Psoas muscle (tissue), 8 donors: ENCODE results near the gene ARHGEF37. TPM values are rescaled to one million over a fixed set of nuclear protein-coding genes. Genes with fewer than 3 reads are reported as not detected.

ENCODE experiments used
- ATAC-seq, 4 donors: fragments of 200-7000 bp; cut with Tn5 transposase; one replicate each; pipeline ENCODE4 v1.9.1; 2020; ENCODE audit warnings: moderate library complexity in 3 of 4, mild to moderate bottlenecking in 2 of 4
- DNase-seq, 2 donors: peaks; one replicate each; pipeline ENCODE4 v3.0.0-alpha.2; 2020
- H3K27ac ChIP-seq: fragments of 200-600 bp; one replicate; pipeline ENCODE4 v1.8.0; 2022
- H3K27me3 ChIP-seq, 3 donors: fragments of 200-600 bp in 1 of 3; one replicate each; pipeline versions ENCODE4 v1.6.1 to v1.8.0; 2013 to 2022; ENCODE audit warnings: low read length in 2 of 3, mild to moderate bottlenecking in 2 of 3, moderate library complexity in 1 of 3; ENCODE audit not compliant: insufficient read depth in 3 of 3
- H3K36me3 ChIP-seq, 2 donors: fragments of 200-600 bp in 1 of 2; one replicate each; pipeline versions ENCODE4 v1.6.1 to v1.8.0; 2013 to 2022; ENCODE audit warnings: low read depth in 1 of 2, mild to moderate bottlenecking in 1 of 2, moderate library complexity in 1 of 2; ENCODE audit not compliant: insufficient read depth in 1 of 2
- H3K4me1 ChIP-seq: fragments of 200-600 bp; one replicate; pipeline ENCODE4 v1.8.0; 2022
- H3K4me3 ChIP-seq: fragments of 200-600 bp; one replicate; pipeline ENCODE4 v1.8.0; 2022; ENCODE audit warnings: mild to moderate bottlenecking
- H3K9me3 ChIP-seq: fragments of 200-600 bp; one replicate; pipeline ENCODE4 v1.8.0; 2022
- WGBS, 3 donors: extraction: QIAGEN DNeasy Blood & Tissue Kit; methylation state at CpG; one replicate each; pipeline versions ENCODE4 v1.1.6 to v1.1.7; 2013; 5-methylcytosine and 5-hydroxymethylcytosine counted together
- intact Hi-C, 2 donors: fragments of 100-400 bp; cut with DNase I; formaldehyde crosslinking; loops; one replicate each; pipeline versions ENCODE4 v1.11.0 to v1.14.2; 2022
- polyA plus RNA-seq, 3 donors: library from polyadenylated mRNA; stranded (reverse); fragments of 200-250 nt; gene quantifications; one replicate each; pipeline ENCODE4 v1.2.3, GENCODE V29; 2013
- total RNA-seq, 4 donors: library from RNA; stranded (reverse); fragmentation: NEBNext Ultra II Directional in 2 of 4; extraction: Animal tissue kit (Norgen Biotek cat#: 25700) in 2 of 4; gene quantifications; one replicate each; pipeline versions ENCODE4 v1.2.1 to v1.2.4, GENCODE V29; 2021 to 2023
- TF ChIP-seq, protein P1 (sequence below): fragments of 200-600 bp; IDR thresholded peaks from one replicate; pipeline ENCODE4 v1.8.0; 2022; ENCODE audit warnings: antibody characterized with exemption
- donor health status: healthy with polysubstance abuse.
- donor health status: DM: no; HTN: no; CAD: no; lungs with moderate emphysema.
- donor health status: Bipolar disorder and iron deficiency.
- donor health status: healthy.
- donor health status: DM: yes; HTN: yes; CAD: no.
- donor health status: DM: no; HTN: no; CAD: no.
- donor health status: DM: no; HTN: no; CAD: no.
- donor health status: DM: yes; HTN: yes; CAD: no.

ARHGEF37 gene
- total and polyA plus RNA-seq, 7 donors = 2.3 to 29.3 (median 13.4) TPM

DNA sequence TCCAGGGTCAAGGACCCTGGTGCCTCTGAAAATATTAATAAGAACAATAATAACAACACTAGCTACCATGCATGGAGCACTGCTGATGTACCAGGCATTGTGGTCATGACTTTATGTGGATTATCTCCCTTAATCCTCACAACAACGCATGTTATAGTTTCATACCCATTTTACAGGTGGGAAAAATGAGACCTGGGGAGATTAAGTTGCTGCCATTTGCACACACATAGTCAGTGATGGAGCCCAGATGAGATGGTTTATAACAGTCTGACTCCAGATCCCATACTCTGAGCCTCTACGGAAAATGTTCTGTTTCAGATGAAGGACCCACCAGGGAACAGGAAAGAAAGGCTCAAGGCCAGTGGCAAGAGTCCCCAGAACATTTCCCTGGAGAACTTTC, 100.6 kb downstream of the ARHGEF37 start:
- Histone ChIP-seq H3K9me3 (no peaks in the 10 kb centered on the region), H3K27me3 (no peaks in the 10 kb centered on the region), H3K4me1 (peaks cover 17% of the 10 kb centered on the region), H3K36me3 (no peaks in the 10 kb centered on the region), H3K27ac (no peak overlapping the region), H3K4me3 (no peak overlapping the region)
- intact Hi-C loops = no loop called here
- DNase-seq (no peak), ATAC-seq (no peak)
- TF ChIP-seq, protein P1, sequence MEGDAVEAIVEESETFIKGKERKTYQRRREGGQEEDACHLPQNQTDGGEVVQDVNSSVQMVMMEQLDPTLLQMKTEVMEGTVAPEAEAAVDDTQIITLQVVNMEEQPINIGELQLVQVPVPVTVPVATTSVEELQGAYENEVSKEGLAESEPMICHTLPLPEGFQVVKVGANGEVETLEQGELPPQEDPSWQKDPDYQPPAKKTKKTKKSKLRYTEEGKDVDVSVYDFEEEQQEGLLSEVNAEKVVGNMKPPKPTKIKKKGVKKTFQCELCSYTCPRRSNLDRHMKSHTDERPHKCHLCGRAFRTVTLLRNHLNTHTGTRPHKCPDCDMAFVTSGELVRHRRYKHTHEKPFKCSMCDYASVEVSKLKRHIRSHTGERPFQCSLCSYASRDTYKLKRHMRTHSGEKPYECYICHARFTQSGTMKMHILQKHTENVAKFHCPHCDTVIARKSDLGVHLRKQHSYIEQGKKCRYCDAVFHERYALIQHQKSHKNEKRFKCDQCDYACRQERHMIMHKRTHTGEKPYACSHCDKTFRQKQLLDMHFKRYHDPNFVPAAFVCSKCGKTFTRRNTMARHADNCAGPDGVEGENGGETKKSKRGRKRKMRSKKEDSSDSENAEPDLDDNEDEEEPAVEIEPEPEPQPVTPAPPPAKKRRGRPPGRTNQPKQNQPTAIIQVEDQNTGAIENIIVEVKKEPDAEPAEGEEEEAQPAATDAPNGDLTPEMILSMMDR = no peak
- WGBS, 3 donors = 88 to 94% (median 89%) methylated on average over 2 of the region's 2 CpGs

DNA sequence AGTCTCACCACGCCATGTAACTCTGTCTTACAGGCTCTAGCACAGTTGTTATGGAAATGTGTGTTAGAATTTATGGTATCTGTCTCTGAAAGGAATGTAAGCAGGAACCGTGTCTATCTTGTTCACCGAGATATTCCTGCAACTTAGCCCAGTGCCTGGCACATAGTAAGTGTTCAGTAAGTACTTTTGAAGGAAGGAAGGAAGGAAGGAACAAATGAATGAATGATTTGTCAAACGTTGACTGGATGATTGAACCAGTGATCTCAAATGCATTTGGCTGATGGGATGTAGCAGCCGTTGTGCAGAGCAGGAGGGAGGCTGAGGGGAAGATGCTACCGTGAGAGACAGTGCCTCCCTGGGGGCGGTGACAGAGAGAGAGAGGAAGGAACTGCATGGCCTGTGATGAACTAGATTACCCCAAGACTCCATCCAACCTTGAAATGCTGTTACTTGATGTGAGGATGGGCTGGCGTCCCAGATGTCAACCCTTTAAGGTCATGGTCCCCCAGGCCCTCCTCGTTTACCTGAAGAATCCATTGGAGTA, 101.3 kb downstream of the ARHGEF37 start:
- no peak overlapping the region for H3K27ac ChIP-seq

DNA sequence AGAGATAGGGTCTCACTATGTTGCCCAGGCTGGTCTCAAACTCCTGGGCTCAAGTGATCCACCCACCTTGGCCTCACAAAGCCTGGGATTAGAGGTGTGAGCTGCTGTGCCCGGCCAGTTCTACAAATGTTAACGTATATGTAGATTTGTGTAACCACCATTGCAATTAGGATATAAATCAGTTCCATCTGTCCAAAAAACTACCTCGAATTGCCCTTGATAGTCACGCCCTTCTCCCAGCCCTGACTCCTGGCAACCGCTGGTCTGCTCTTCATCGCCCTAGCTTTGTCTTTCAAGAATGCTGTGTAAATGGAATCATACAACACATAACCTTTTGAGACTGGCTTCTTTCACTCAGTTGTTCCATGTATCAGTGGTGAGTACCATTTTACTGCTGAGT, 102.7 kb downstream of the ARHGEF37 start:
- Histone ChIP-seq H3K27ac (no peak overlapping the region), H3K27me3 (no peaks in the 10 kb centered on the region), H3K36me3 (no peaks in the 10 kb centered on the region), H3K4me1 (peaks cover 17% of the 10 kb centered on the region), H3K4me3 (no peak overlapping the region), H3K9me3 (no peaks in the 10 kb centered on the region)
- TF ChIP-seq, protein P1 = no peak
- DNase-seq = no peak
- ATAC-seq = no peak
- intact Hi-C loops = no loop called here
- 80 to 86% (median 85%) methylated on average over 6 of the region's 6 CpGs for WGBS, 3 donors

More for the DNA sequence above, 101.3 kb downstream of the ARHGEF37 start:
- H3K36me3 ChIP-seq = no peaks in the 10 kb centered on the region
- WGBS, 3 donors = 54 to 69% (median 56%) methylated on average over 9 of the region's 9 CpGs
- no peak overlapping the region for H3K4me3 ChIP-seq
- intact Hi-C loops = no loop called here
- peaks cover 17% of the 10 kb centered on the region for H3K4me1 ChIP-seq
- TF ChIP-seq, protein P1 = no peak
- ATAC-seq (no peak), DNase-seq (no peak)
- no peaks in the 10 kb centered on the region for H3K9me3 ChIP-seq
- H3K27me3 ChIP-seq = no peaks in the 10 kb centered on the region

DNA sequence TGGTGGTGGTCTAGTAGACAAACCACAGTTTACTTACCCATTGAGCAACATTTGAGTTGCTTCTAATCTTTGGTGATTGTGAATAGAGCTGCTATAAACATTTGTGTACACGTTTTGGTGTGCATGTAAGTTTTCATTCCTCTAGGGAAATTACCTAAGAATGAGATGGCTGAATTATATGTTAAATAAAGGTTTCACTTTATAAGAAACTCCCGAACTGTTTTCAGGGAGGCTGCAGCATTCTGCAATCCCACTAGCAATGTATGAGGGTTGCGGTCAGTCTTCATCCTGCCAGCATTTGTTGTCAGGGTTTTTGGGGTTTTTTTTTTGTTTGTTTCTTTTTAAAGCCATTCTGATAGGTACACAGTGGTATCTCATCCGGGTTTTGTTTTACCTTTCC, 103.1 kb downstream of the ARHGEF37 start:
- Histone ChIP-seq H3K9me3 (no peaks in the 10 kb centered on the region), H3K27me3 (no peaks in the 10 kb centered on the region), H3K27ac (no peak overlapping the region), H3K4me1 (peaks cover 17% of the 10 kb centered on the region), H3K4me3 (no peak overlapping the region), H3K36me3 (no peaks in the 10 kb centered on the region)
- ATAC-seq = no peak
- no peak for DNase-seq
- TF ChIP-seq, protein P1 = no peak
- 68 to 72% (median 70%) methylated on average over 4 of the region's 4 CpGs for WGBS, 3 donors
- intact Hi-C loops = no loop called here

Other genes starting within 250 kb of the ARHGEF37 start
- 10 to 100 TPM in 2 of 4 donors, 1 to 10 TPM in 2; 8.8 to 11.1 (median 9.5) TPM for gene GRPEL2, start 236.0 kb upstream of the ARHGEF37 start, total RNA-seq
- 10 to 100 TPM in 2 of 3 donors, 1 to 10 TPM in 1; 4.7 to 11.6 (median 11.0) TPM for gene GRPEL2, start 236.0 kb upstream of the ARHGEF37 start, polyA plus RNA-seq
- gene PCYOX1L, start 223.5 kb upstream of the ARHGEF37 start, total RNA-seq = 1 to 10 TPM in 1 of 4 donors, under 1 TPM in 3; 0.65 to 2.7 (median 0.84) TPM
- 1 to 10 TPM in 1 of 3 donors, under 1 TPM in 2; 0.28 to 1.1 (median 0.70) TPM for gene PCYOX1L, start 223.5 kb upstream of the ARHGEF37 start, polyA plus RNA-seq
- gene IL17B, start 202.2 kb upstream of the ARHGEF37 start, total RNA-seq = under 1 TPM in 1 of 4 donors, not detected in 3; 0.58 TPM
- gene IL17B, start 202.2 kb upstream of the ARHGEF37 start, polyA plus RNA-seq = under 1 TPM in 2 of 3 donors, not detected in 1; 0.08 to 0.42 TPM
- 100 to 1,000 TPM; 139 to 394 (median 224) TPM for gene CSNK1A1, start 30.1 kb upstream of the ARHGEF37 start, total RNA-seq
- 100 to 1,000 TPM in 2 of 3 donors, 10 to 100 TPM in 1; 73.6 to 201 (median 142) TPM for gene CSNK1A1, start 30.1 kb upstream of the ARHGEF37 start, polyA plus RNA-seq
- 1 to 10 TPM; 4.6 to 9.5 (median 6.8) TPM for gene PPARGC1B, start 148.8 kb downstream of the ARHGEF37 start, total RNA-seq
- gene PPARGC1B, start 148.8 kb downstream of the ARHGEF37 start, polyA plus RNA-seq = 1 to 10 TPM in 2 of 3 donors, under 1 TPM in 1; 0.93 to 3.1 (median 2.1) TPM